ENCODE measurements around the gene TMEM184A.

- TF ChIP-seq POLR2A (IDR thresholded peaks at IDR 0.05; ENCODE audit: low read length) (no peak), GATA1 (IDR thresholded peaks at IDR 0.05; ENCODE audit: low read depth, low read length) (no peak)
Measured at GRCh38 chr7:1591876-1592275, 35.9 kb upstream of the TMEM184A start.

Measured in erythroblast (primary cell).